AG04450 (cell line): ENCODE data around the gene CPEB1. TPM values are rescaled to one million over a fixed set of nuclear protein-coding genes. Genes with fewer than 3 reads are reported as not detected.
"Not testable (repeated sequence)": the region's sequence is repeated elsewhere in the genome, so short reads cannot be mapped to it uniquely, and the experiment has no call there.

Experiments
- CTCF ChIA-PET: fragments of 300-600, 350-600 bp; formaldehyde crosslinking; extraction: SDS; loops from one replicate; lab custom pipeline; 2022; ENCODE audit warnings: antibody characterized with exemption, inconsistent platforms; lab: Charles Lee
- POLR2A ChIA-PET: fragments of 350-600 bp; formaldehyde crosslinking; extraction: SDS; loops from one replicate; lab custom pipeline; 2021; ENCODE audit warnings: antibody characterized with exemption, inconsistent platforms; lab: Yijun Ruan, JAX
- DNase-seq: peaks from one replicate; pipeline ENCODE4 v3.0.0-alpha.2; 2011; ENCODE audit warnings: low read depth, low spot score
- H3K27ac ChIP-seq: one replicate; pipeline ENCODE4 v1.5.1; 2012; ENCODE audit warnings: low read depth, low read length, control low read depth
- H3K27me3 ChIP-seq: one replicate; pipeline ENCODE4 v1.6.0; 2012; ENCODE audit warnings: low read length; ENCODE audit not compliant: control insufficient read depth, insufficient read depth
- H3K4me3 ChIP-seq: 2 replicates; pipeline ENCODE4 v1.5.1; 2011; ENCODE audit warnings: mild to moderate bottlenecking, low read depth, low read length, control low read depth
- H3K9me3 ChIP-seq: 2 replicates; pipeline ENCODE4 v1.5.1; 2012; ENCODE audit warnings: low read length; ENCODE audit not compliant: control insufficient read depth, insufficient read depth
- polyA plus RNA-seq: library from polyadenylated mRNA; depleted of rRNA; stranded (reverse); fragments of >200 nt; gene quantifications from 2 replicates; pipeline ENCODE4 v1.2.3, GENCODE V29; 2011
- TF ChIP-seq, protein P1 (sequence below): IDR thresholded peaks from 2 replicates; pipeline ENCODE4 v1.5.1; 2011; ENCODE audit warnings: low read depth, low read length, control low read depth, inconsistent platforms

Gene CPEB1
- polyA plus RNA-seq, 1 experiment, result 8.3 TPM

DNA sequence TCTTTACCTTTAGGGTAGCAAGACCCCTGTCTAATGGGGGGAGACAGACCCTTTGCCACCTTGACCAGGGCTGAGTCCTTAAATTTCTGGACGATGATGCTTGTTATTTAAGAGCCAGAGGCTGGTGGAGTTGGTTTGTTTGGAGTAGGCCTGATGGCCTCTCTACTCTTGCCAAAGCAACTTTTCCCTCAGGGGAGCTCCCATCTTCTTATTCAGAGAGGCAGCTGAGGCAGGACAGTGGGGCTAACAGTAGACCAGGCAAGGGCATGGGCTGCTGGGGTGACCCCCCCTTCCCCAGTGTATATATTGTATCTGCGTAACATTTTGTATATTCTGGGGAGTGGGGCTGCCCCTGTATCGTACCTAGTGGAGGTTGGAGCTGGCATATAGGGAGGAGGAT lies 117.2 kb downstream of the CPEB1 start:
- POLR2A ChIA-PET, result interaction anchor here (2.1 kb wide), 1 partner anchor 11 kb away, joined by 17 read pairs; the partner anchor contains the start of gene RPS17
- DNase-seq, result no peak
- TF ChIP-seq, protein P1, sequence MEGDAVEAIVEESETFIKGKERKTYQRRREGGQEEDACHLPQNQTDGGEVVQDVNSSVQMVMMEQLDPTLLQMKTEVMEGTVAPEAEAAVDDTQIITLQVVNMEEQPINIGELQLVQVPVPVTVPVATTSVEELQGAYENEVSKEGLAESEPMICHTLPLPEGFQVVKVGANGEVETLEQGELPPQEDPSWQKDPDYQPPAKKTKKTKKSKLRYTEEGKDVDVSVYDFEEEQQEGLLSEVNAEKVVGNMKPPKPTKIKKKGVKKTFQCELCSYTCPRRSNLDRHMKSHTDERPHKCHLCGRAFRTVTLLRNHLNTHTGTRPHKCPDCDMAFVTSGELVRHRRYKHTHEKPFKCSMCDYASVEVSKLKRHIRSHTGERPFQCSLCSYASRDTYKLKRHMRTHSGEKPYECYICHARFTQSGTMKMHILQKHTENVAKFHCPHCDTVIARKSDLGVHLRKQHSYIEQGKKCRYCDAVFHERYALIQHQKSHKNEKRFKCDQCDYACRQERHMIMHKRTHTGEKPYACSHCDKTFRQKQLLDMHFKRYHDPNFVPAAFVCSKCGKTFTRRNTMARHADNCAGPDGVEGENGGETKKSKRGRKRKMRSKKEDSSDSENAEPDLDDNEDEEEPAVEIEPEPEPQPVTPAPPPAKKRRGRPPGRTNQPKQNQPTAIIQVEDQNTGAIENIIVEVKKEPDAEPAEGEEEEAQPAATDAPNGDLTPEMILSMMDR, result no peak
- no peak overlapping the region for H3K4me3 ChIP-seq
- CTCF ChIA-PET, result interaction anchor here (0.6 to 2.5 kb wide), 5 partner anchors 10 to 1300 kb away, joined by 3 to 23 read pairs (median 5); partner anchors contain the start of gene RPS17
- H3K9me3 ChIP-seq, result no peaks in the 10 kb centered on the region
- no peak overlapping the region for H3K27ac ChIP-seq
- H3K27me3 ChIP-seq, result no peaks in the 10 kb centered on the region

DNA sequence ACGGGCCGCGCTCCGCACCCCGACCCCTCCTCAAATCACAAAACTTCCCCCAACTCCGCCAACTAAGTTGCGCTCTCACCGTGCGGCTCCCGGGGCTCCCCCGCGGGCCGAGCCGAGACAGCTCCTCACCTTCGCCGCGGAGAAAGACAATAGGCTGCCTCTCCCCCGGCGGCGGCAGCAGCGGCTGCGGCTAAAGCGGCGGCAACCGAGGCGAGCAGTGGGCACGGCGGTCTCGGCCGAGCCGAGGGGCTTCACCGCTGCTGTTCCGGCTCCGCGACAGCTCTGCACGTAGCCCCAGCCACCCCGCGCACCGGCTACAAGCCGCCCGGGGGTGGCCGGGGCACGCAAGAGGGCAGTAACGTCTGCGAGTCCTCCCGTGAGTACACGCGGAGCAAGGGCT lies 133.6 kb downstream of the CPEB1 start:
- H3K27ac ChIP-seq, H3K27me3 ChIP-seq, H3K9me3 ChIP-seq, POLR2A ChIA-PET, H3K4me3 ChIP-seq, DNase-seq, CTCF ChIA-PET: not testable (repeated sequence)

DNA sequence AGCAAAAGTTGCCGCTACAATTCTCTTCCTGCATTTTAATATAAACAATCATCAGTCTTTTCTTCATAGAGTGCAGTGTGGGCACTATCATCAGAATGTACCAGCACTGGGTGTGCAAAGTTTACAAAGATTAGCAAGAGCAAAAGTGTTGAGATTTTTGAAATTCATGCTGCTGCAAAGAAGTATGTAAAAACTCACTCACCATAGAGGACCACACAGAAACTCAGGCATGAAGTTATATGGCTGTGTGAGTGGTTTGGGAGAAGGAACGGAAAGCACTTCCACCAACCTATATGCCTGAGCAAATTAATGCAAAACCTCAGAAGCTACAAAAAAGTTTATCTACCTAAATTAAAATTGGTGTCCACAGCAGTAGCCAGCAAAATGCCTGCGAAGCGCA lies 139.5 kb downstream of the CPEB1 start:
- DNase-seq, CTCF ChIA-PET, H3K9me3 ChIP-seq, H3K4me3 ChIP-seq, H3K27me3 ChIP-seq, POLR2A ChIA-PET, H3K27ac ChIP-seq: not testable (repeated sequence)

DNA sequence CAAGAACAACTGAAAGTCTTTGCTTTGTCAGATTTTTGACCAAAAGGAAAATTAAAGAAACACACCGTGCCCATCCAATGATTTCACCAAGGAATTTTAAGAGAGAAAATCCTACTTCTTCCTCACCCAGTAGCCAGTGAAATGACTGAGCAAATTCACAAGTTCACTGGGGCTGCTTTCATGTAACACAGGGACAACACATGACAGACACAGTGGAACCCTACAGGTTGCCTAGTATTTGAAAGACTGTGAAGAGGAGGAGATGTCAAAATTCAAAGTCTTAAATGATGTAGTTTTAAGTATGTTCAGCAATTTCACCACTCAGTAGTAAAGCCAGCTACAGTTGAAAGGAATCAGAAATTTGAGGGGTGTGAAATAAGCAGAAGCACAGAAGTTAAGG lies 140.1 kb downstream of the CPEB1 start:
- POLR2A ChIA-PET, DNase-seq, H3K4me3 ChIP-seq, H3K27me3 ChIP-seq, H3K27ac ChIP-seq, CTCF ChIA-PET, H3K9me3 ChIP-seq: not testable (repeated sequence)

- POLR2A ChIA-PET, H3K27ac ChIP-seq, H3K4me3 ChIP-seq, CTCF ChIA-PET, H3K9me3 ChIP-seq, H3K27me3 ChIP-seq, DNase-seq: not testable (repeated sequence)
Measured at GRCh38 chr15:82505842-82506241, 141.3 kb downstream of the CPEB1 start.

DNA sequence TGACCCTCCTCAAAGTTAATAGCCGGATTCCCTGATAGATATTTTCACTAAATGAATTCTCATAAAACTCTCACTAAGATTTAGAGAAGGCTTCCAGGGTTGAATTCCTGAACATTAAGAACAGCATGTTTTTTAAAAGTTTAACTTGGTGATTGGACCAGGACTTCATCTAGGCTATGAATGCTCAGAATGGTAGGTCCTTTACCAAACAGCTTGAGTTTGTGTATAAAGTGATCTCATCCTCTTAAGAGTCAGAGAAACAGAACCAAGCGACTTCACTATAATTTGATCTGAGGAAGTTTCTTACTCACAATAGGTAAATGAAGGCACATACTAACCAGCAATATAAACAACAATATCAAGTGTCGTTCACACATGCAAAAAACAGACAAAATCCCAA lies 143.1 kb downstream of the CPEB1 start:
- DNase-seq, POLR2A ChIA-PET, H3K27me3 ChIP-seq, H3K4me3 ChIP-seq, H3K27ac ChIP-seq, CTCF ChIA-PET, H3K9me3 ChIP-seq: not testable (repeated sequence)

- POLR2A ChIA-PET, CTCF ChIA-PET, DNase-seq, H3K4me3 ChIP-seq, H3K9me3 ChIP-seq, H3K27me3 ChIP-seq, H3K27ac ChIP-seq: not testable (repeated sequence)
Measured at GRCh38 chr15:82502700-82503339, 144.3 kb downstream of the CPEB1 start.

- H3K27me3 ChIP-seq, H3K4me3 ChIP-seq, DNase-seq, POLR2A ChIA-PET, H3K9me3 ChIP-seq, H3K27ac ChIP-seq, CTCF ChIA-PET: not testable (repeated sequence)
Measured at GRCh38 chr15:82500772-82501171, 146.4 kb downstream of the CPEB1 start.

- H3K9me3 ChIP-seq, POLR2A ChIA-PET, CTCF ChIA-PET, H3K27me3 ChIP-seq, H3K27ac ChIP-seq, DNase-seq, H3K4me3 ChIP-seq: not testable (repeated sequence)
Measured at GRCh38 chr15:82497978-82498377, 149.2 kb downstream of the CPEB1 start.
